Glomerular visceral epithelial cell (primary cell): ENCODE data around the gene CD4.

Experiments used
- DNase-seq: peaks from one replicate; pipeline ENCODE4 v3.0.0-alpha.2; 2016; ENCODE audit errors: extremely low spot score

Gene CD4

GRCh38 chr12:6765048-6765633 lies 24.2 kb upstream of the CD4 start:
- no peak for DNase-seq

- peak; percentile 95 for DNase-seq
Observed at GRCh38 chr12:6765634-6766581, 23.4 kb upstream of the CD4 start, which contains the start of gene PTMS. TSS of gene PTMS (plus strand) at chr12:6766363. CDS start at chr12:6766706, 343 bp downstream.

- DNase-seq, result peak; percentile 74
Observed at GRCh38 chr12:6766651-6767349, 22.5 kb upstream of the CD4 start.

GRCh38 chr12:6767353-6768319 lies 21.7 kb upstream of the CD4 start:
- DNase-seq, result no peak

- DNase-seq, result no peak
Observed at GRCh38 chr12:6768437-6768914, 20.9 kb upstream of the CD4 start.

GRCh38 chr12:6768990-6769389 lies 20.3 kb upstream of the CD4 start:
- DNase-seq, result no peak

- DNase-seq, result no peak
Observed at GRCh38 chr12:6769666-6770065, 19.7 kb upstream of the CD4 start.

GRCh38 chr12:6770094-6770493 lies 19.2 kb upstream of the CD4 start:
- DNase-seq, result no peak

- no peak for DNase-seq
Observed at GRCh38 chr12:6770600-6770999, 18.7 kb upstream of the CD4 start.

GRCh38 chr12:6771091-6771495 lies 18.2 kb upstream of the CD4 start:
- DNase-seq, result no peak

GRCh38 chr12:6771509-6772330 lies 17.6 kb upstream of the CD4 start:
- DNase-seq, result no peak

GRCh38 chr12:6772331-6772695 lies 17.0 kb upstream of the CD4 start, which contains the start of gene LAG3:
TSS of gene LAG3 (plus strand) at chr12:6772520. CDS start at chr12:6772853, 333 bp downstream.
- DNase-seq, result no peak

GRCh38 chr12:6772726-6773589 lies 16.4 kb upstream of the CD4 start:
- DNase-seq, result no peak

- DNase-seq, result no peak
Observed at GRCh38 chr12:6773590-6774351, 15.6 kb upstream of the CD4 start.

GRCh38 chr12:6774499-6775062 lies 14.7 kb upstream of the CD4 start:
- no peak for DNase-seq

GRCh38 chr12:6775185-6776174 lies 13.8 kb upstream of the CD4 start:
- DNase-seq, result no peak

- DNase-seq, result no peak
Observed at GRCh38 chr12:6777386-6777785, 11.9 kb upstream of the CD4 start.
